Left lobe of liver (tissue), 2 donors: ENCODE measurements around the gene NFIX. TPM values are rescaled to one million over a fixed set of nuclear protein-coding genes. Genes with fewer than 3 reads are reported as not detected.

ENCODE experiments used
- ATAC-seq: fragments of 200-7000 bp; cut with Tn5 transposase; one replicate; pipeline ENCODE4 v1.9.1; 2020; ENCODE audit warnings: mild to moderate bottlenecking, moderate library complexity
- DNase-seq: peaks from one replicate; pipeline ENCODE4 v3.0.0-alpha.2; 2020; ENCODE audit warnings: low spot score
- total RNA-seq: library from RNA; stranded (reverse); gene quantifications from one replicate; pipeline ENCODE4 v1.2.1, GENCODE V29; 2021
- donor health status: DM: no; HTN: no; CAD: no; lungs with moderate emphysema.
- donor health status: DM: no; HTN: yes; CAD: no.

NFIX gene
- total RNA-seq, 1 donor from 2014 or later: 41.4 TPM

DNA sequence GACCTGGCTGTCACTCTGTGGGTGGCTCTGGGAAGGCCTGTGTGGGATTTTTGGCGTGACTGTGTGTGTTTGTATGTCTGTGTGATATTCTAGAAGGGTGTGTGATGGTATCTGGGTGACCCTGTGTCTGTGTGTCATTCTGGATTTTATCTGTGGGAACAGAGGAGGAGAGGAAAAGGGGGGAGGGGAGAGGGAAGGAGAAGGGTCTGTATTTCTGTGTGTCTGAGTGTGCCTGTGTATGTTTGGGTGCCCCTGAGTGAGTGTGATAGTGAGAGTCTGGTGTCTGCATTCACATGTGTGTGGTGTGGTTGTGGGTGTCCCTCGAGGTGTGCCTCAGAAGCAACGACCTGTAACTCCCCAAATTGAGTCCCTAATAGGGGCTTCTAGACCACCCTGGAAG lies 8.1 kb upstream of the NFIX start:
- no peak for ATAC-seq
- DNase-seq: no peak

DNA sequence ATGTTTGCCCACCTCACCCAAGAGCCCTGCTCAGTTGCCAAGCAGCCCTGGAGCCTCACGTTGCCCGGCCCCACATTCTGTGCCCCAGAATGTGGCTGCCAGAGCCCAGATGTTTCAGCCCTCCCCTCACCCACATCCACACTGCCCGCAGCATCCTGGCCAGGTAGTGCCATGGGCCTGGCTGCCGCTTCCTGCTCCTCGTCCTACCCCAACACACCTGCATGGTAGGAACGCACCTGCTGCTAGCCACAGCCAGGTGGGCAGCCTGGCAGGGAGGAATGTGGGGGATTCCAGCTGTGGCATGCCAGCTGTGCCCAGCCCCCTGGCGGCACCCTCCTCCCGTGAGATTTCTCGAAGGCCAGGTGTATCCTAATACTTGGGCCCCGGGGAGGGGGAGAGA lies 7.5 kb upstream of the NFIX start:
- no peak for ATAC-seq
- DNase-seq: no peak

- DNase-seq: no peak
These were observed 4.8 kb upstream of the NFIX start for GRCh38 chr19:12990431-12990830.

GRCh38 chr19:12990853-12991252 lies 4.4 kb upstream of the NFIX start:
- no peak for ATAC-seq
- no peak for DNase-seq

More at GRCh38 chr19:12990431-12990830, 4.8 kb upstream of the NFIX start:
- ATAC-seq: no peak

DNA sequence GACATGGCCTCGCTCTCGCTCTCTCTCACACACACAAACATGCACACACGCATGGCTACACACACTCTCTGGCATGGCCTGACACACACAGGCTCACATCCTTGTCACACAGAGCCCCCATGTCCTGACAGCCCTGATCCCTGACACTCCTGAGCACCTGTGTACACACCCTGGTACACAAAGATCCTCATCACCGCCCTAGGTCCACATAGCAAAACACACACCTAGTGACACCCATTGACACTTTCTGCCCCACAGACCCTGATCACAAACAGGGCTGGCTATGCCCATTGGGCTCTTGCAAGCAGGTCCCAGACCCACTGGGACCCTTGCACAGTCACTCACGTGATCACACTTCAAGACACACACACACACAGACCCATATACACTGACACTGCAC lies 4.0 kb upstream of the NFIX start:
- DNase-seq (no peak), ATAC-seq (no peak)

GRCh38 chr19:12992729-12993128 lies 2.5 kb upstream of the NFIX start:
- ATAC-seq (no peak), DNase-seq (no peak)

GRCh38 chr19:12993562-12993961 lies 1.7 kb upstream of the NFIX start:
- no peak for DNase-seq

GRCh38 chr19:12995596-12996405 lies 526 bp downstream of the NFIX start:
- DNase-seq: peak; percentile 63
- ATAC-seq: peak; percentile 62

More at GRCh38 chr19:12993562-12993961, 1.7 kb upstream of the NFIX start:
- ATAC-seq: no peak

DNA sequence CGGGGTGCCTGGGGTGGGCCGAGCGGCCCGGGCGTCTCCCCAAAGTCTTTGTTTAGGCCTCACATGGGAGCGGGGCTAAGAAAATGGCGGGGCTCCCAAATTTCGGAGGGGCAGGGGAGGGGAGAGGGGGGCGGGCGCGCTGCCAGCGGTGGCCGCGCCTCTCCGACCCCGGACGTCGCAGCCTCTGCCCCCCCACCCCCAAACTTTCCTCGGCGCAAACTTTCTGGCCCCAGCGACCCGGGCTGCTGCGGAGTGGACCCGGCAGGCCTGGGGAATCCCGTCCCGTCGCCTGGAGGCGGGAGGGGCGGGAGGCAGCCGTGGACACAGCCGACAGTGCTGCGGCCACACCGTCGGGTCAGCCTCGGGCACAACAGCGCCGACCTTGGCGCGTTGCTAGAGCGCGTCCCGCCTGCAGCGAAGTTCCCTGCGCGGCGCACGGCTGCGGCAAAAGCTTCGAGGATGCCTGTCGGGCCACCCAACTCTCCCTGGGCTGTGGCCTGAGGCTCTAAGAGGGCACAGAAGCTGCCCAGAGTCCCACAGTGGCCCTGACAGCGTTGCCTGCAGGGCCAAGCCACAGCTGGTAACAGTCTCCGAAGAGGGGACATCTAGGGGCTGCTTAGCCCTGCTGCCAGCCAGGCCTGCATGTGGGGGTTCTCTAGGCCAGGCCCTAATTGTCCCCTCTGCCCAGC lies 1.3 kb downstream of the NFIX start:
- peak; percentile 75 for ATAC-seq
- peak; percentile 65 for DNase-seq

- no peak for ATAC-seq
- DNase-seq: no peak
These were observed 2.1 kb downstream of the NFIX start for GRCh38 chr19:12997179-12997966.

GRCh38 chr19:12997967-12998940 lies 3.0 kb downstream of the NFIX start:
- ATAC-seq: no peak
- no peak for DNase-seq

GRCh38 chr19:13001166-13001501 lies 5.9 kb downstream of the NFIX start:
- DNase-seq: no peak
- ATAC-seq: no peak

- peak; percentile 71 for DNase-seq
These were observed 6.4 kb downstream of the NFIX start for GRCh38 chr19:13001502-13002165.

GRCh38 chr19:13002166-13002898 lies 7.1 kb downstream of the NFIX start:
- ATAC-seq (peak; percentile 83), DNase-seq (peak; percentile 73)

More at GRCh38 chr19:13001502-13002165, 6.4 kb downstream of the NFIX start:
- ATAC-seq: peak; percentile 83

DNA sequence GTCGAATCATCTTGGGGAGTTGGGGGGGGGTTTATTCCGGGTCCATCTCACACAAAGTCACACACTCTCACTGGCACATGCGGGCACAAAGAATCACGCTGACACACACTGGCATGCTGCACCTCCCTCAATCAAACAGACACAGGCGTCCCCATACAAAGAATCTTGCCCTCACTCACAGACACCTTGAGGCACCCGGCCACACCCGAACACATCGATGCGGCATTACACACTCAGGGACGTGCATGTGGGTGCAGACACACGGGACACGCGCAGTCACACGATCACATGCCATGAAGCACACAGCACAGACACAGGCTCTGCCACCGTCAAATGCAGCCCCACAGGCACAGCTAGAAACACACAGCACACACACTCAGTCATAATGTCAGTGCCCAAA lies 7.8 kb downstream of the NFIX start:
- DNase-seq (no peak), ATAC-seq (no peak)

DNA sequence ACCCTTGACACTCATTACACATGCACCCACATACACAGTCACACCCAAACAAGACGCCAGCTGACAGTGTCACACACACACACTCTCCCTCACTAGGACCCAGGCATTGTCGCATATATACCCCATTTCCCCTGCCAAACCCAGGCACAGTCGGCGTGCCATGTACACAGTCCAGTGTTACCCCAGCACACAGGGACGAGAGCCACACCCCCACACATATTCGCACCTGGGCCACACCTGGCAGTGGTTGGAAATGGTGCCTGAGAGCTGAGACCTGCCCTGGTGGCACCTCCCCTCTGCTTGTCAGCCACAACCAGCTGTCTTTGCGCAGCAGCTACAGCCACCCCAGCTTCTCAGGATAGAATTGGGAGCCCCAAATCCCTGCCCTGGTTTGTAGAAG lies 9.0 kb downstream of the NFIX start:
- DNase-seq (no peak), ATAC-seq (no peak)

GRCh38 chr19:13005253-13005652 lies 10.0 kb downstream of the NFIX start:
- no peak for DNase-seq
- ATAC-seq: no peak

DNA sequence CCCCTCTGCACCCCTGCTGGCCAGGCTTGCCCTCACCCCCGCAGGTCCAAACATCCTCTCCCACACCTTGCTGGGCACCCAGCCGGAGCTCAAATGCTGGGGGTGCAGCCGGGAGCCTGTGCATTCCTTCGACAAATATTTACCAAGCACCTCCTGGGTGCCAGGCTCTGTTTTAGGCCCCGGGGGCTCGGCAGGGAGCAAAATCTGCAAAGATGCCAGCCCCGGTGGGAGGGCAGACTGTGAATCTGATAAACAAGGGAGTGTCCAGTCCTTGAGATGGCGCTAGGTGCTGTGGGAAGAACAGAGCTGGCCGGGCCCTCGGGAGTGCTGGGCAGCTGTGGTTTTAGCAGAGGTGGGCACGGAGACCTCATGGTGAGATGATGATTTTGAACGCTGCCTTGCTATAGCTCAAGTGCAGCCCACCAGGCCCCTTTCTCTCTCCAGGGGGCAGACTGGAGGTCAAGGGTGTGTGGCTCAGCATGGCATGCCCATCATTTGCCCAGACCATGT lies 10.6 kb downstream of the NFIX start:
- ATAC-seq (no peak), DNase-seq (no peak)
